Fibroblast of villous mesenchyme (primary cell): ENCODE data around the gene BDH2. TPM values are rescaled to one million over a fixed set of nuclear protein-coding genes. Genes with fewer than 3 reads are reported as not detected.
A peak's percentile ranks its signal among the peaks of the same experiment; 100 is the strongest.

Experiments
- DNase-seq: peaks from one replicate; pipeline ENCODE4 v3.0.0-alpha.2; 2010; ENCODE audit warnings: low read depth
- H3K4me3 ChIP-seq: 2 replicates; pipeline ENCODE4 v1.5.1; 2011; ENCODE audit warnings: low read depth, mild to moderate bottlenecking, low read length
- total RNA-seq: library from RNA; depleted of rRNA; stranded (reverse); fragments of >200 nt; gene quantifications from 2 replicates; pipeline ENCODE4 v1.2.3, GENCODE V29; 2012
- TF ChIP-seq, protein P1 (sequence below): IDR thresholded peaks from 2 replicates; pipeline ENCODE4 v1.5.1; 2012; ENCODE audit warnings: low read depth, mild to moderate bottlenecking, low read length; ENCODE audit not compliant: insufficient read depth

The BDH2 gene
- total RNA-seq, 1 donor: 54.8 TPM

- TF ChIP-seq, protein P1, sequence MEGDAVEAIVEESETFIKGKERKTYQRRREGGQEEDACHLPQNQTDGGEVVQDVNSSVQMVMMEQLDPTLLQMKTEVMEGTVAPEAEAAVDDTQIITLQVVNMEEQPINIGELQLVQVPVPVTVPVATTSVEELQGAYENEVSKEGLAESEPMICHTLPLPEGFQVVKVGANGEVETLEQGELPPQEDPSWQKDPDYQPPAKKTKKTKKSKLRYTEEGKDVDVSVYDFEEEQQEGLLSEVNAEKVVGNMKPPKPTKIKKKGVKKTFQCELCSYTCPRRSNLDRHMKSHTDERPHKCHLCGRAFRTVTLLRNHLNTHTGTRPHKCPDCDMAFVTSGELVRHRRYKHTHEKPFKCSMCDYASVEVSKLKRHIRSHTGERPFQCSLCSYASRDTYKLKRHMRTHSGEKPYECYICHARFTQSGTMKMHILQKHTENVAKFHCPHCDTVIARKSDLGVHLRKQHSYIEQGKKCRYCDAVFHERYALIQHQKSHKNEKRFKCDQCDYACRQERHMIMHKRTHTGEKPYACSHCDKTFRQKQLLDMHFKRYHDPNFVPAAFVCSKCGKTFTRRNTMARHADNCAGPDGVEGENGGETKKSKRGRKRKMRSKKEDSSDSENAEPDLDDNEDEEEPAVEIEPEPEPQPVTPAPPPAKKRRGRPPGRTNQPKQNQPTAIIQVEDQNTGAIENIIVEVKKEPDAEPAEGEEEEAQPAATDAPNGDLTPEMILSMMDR: no peak
- H3K4me3 ChIP-seq: no peak overlapping the region
- peak; percentile 26 for DNase-seq
Observed at GRCh38 chr4:103054030-103054429, 45.6 kb downstream of the BDH2 start.

- H3K4me3 ChIP-seq: no peak overlapping the region
- no peak for DNase-seq
- TF ChIP-seq, protein P1: no peak
Observed at GRCh38 chr4:103052779-103053178, 46.9 kb downstream of the BDH2 start.

DNA sequence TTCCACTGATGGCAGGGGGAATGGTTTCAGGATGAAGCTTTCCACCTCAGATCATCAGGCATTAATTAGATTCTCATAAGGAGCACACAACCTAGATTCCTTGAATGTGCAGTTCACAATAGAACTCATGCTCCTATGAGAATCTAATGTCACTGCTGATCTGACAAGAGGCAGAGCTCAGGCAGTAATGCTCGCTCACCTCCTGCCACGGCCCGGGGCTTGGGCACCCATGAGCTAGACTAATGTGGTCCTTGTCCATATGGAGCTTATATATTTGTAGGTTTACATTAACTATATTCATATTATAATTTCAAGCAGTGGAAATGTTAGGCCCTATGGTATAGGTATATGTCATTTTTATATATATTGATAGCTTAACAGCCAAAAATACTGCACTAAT is 47.5 kb downstream of the BDH2 start:
- no peak for DNase-seq
- H3K4me3 ChIP-seq: no peak overlapping the region
- TF ChIP-seq, protein P1: no peak

- TF ChIP-seq, protein P1: no peak
- no peak for DNase-seq
- no peak overlapping the region for H3K4me3 ChIP-seq
Observed at GRCh38 chr4:103050736-103051436, 48.7 kb downstream of the BDH2 start.

- H3K4me3 ChIP-seq: no peak overlapping the region
- TF ChIP-seq, protein P1: peak; percentile 89
- DNase-seq: peak; percentile 53
Observed at GRCh38 chr4:103046416-103047290, 53.0 kb downstream of the BDH2 start.

DNA sequence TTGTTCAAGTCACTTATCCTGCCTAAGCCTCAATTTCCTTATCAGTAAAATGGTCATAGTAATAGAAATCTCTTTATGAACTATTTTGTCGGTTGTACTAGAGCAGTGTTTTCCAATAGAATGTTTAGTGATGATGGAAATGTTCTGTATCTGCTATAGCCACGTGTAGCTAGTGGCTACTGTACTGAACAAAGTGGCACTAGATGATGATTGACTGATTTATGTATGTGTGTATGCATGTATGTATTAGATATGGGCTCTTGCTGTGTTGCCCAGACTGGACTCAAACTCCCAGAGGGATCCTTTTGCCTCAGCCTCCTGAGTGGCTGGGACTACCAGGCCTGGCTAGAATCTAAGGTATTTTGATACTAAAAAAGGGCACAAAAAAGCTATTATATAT is 55.5 kb downstream of the BDH2 start:
- DNase-seq: no peak
- no peak overlapping the region for H3K4me3 ChIP-seq
- TF ChIP-seq, protein P1: no peak
